ENCODE measurements around the gene MRFAP1. TPM values are rescaled to one million over a fixed set of nuclear protein-coding genes. Genes with fewer than 3 reads are reported as not detected.

The MRFAP1 gene
- polyA plus RNA-seq, 1 donor from 2014 or later, result 322 TPM

DNA sequence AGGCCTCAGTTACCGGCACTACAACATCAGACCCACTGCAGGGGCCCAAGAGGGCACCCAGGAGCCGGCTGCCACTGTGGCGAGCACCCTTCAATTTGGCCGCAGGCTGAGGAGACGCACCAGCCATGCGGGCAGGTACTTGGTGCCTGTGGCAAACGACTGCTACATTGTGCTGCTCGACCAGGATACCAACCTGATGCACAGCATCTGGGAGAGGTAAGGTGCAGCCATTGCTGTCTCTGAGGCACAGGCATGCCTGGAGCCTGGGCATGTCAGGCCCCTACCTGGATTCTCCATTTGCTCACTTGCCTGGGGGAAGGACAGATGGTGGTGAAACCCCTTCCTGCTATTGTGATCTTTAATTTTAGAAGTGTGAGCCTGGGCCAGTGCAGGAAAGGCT lies 35.4 kb upstream of the MRFAP1 start:
- H3K36me3 ChIP-seq (ENCODE audit: insufficient read depth, low read length), result peaks cover 4% of the 10 kb centered on the region
- H3K4me3 ChIP-seq (ENCODE audit: low read length), result no peak overlapping the region
- H4K20me1 ChIP-seq (ENCODE audit: insufficient read depth), result no peaks in the 10 kb centered on the region
- H3K9me2 ChIP-seq (ENCODE audit: insufficient read depth, low read length), result no peaks in the 10 kb centered on the region
- H3F3A ChIP-seq (ENCODE audit: insufficient read depth, low read length, poor library complexity, severe bottlenecking), result no peaks in the 10 kb centered on the region
- H3K9ac ChIP-seq (ENCODE audit: low read length), result no peak overlapping the region
- H3K9me3 ChIP-seq (ENCODE audit: low read length), result peaks cover 7% of the 10 kb centered on the region
- H3K4me2 ChIP-seq (ENCODE audit: low read length), result no peak overlapping the region
- H3K79me2 ChIP-seq (replicated peaks; ENCODE audit: insufficient read depth, low read length), result no peaks in the 10 kb centered on the region
- no peak overlapping the region for H2AFZ ChIP-seq (ENCODE audit: low read depth, low read length)
- TF ChIP-seq, protein P1, sequence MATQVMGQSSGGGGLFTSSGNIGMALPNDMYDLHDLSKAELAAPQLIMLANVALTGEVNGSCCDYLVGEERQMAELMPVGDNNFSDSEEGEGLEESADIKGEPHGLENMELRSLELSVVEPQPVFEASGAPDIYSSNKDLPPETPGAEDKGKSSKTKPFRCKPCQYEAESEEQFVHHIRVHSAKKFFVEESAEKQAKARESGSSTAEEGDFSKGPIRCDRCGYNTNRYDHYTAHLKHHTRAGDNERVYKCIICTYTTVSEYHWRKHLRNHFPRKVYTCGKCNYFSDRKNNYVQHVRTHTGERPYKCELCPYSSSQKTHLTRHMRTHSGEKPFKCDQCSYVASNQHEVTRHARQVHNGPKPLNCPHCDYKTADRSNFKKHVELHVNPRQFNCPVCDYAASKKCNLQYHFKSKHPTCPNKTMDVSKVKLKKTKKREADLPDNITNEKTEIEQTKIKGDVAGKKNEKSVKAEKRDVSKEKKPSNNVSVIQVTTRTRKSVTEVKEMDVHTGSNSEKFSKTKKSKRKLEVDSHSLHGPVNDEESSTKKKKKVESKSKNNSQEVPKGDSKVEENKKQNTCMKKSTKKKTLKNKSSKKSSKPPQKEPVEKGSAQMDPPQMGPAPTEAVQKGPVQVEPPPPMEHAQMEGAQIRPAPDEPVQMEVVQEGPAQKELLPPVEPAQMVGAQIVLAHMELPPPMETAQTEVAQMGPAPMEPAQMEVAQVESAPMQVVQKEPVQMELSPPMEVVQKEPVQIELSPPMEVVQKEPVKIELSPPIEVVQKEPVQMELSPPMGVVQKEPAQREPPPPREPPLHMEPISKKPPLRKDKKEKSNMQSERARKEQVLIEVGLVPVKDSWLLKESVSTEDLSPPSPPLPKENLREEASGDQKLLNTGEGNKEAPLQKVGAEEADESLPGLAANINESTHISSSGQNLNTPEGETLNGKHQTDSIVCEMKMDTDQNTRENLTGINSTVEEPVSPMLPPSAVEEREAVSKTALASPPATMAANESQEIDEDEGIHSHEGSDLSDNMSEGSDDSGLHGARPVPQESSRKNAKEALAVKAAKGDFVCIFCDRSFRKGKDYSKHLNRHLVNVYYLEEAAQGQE (IDR thresholded peaks at IDR 0.05; ENCODE audit: borderline replicate concordance), result no peak
- TF ChIP-seq EP300 (conservative IDR thresholded peaks at IDR 0.05; ENCODE audit: poor library complexity, severe bottlenecking), result no peak
- no peak for TF ChIP-seq EZH2 (IDR thresholded peaks at IDR 0.05; ENCODE audit: borderline replicate concordance, insufficient read depth, low read length, poor library complexity, severe bottlenecking)
- TF ChIP-seq POLR2AphosphoS5 (IDR thresholded peaks at IDR 0.05), result no peak
- TF ChIP-seq SMC3 (conservative IDR thresholded peaks at IDR 0.05; ENCODE audit: poor library complexity), result no peak
- TF ChIP-seq MXI1 (conservative IDR thresholded peaks at IDR 0.05; ENCODE audit: poor library complexity, severe bottlenecking), result no peak
- H3K27me3 ChIP-seq (ENCODE audit: insufficient read depth, low read depth, low read length), result no peaks in the 10 kb centered on the region
- no peak overlapping the region for H3K27ac ChIP-seq (ENCODE audit: low read length)

DNA sequence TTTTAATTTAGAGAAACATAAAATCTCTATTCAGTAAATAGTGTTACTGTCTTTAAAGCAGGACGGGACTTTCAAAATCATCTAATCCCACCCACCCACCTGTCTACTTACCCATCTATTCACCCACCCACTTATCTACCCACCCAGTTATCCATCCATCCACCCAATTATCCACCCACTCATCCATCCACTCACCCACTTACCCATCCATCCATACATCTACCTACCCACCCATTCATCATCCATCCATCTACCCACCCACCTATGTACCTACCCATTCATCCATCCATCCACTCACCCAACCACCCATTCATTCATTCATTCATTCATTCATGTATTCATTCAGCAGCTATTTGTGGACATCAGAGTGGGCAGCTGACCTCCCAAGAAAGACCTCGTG lies 34.9 kb upstream of the MRFAP1 start:
- H2AFZ ChIP-seq (ENCODE audit: low read depth, low read length), result no peak overlapping the region
- H3K4me2 ChIP-seq (ENCODE audit: low read length), result no peak overlapping the region
- H3K36me3 ChIP-seq (ENCODE audit: insufficient read depth, low read length), result peaks cover 4% of the 10 kb centered on the region
- no peaks in the 10 kb centered on the region for H3K79me2 ChIP-seq (replicated peaks; ENCODE audit: insufficient read depth, low read length)
- no peaks in the 10 kb centered on the region for H3F3A ChIP-seq (ENCODE audit: insufficient read depth, low read length, poor library complexity, severe bottlenecking)
- TF ChIP-seq EZH2 (IDR thresholded peaks at IDR 0.05; ENCODE audit: borderline replicate concordance, insufficient read depth, low read length, poor library complexity, severe bottlenecking), result no peak
- no peak for TF ChIP-seq POLR2AphosphoS5 (IDR thresholded peaks at IDR 0.05)
- no peak for TF ChIP-seq MXI1 (conservative IDR thresholded peaks at IDR 0.05; ENCODE audit: poor library complexity, severe bottlenecking)
- TF ChIP-seq SMC3 (conservative IDR thresholded peaks at IDR 0.05; ENCODE audit: poor library complexity), result no peak
- no peak for TF ChIP-seq RAD21 (conservative IDR thresholded peaks at IDR 0.05)
- TF ChIP-seq, protein P1 (IDR thresholded peaks at IDR 0.05; ENCODE audit: borderline replicate concordance), result no peak
- TF ChIP-seq EP300 (conservative IDR thresholded peaks at IDR 0.05; ENCODE audit: poor library complexity, severe bottlenecking), result no peak
- TF ChIP-seq, protein P2, sequence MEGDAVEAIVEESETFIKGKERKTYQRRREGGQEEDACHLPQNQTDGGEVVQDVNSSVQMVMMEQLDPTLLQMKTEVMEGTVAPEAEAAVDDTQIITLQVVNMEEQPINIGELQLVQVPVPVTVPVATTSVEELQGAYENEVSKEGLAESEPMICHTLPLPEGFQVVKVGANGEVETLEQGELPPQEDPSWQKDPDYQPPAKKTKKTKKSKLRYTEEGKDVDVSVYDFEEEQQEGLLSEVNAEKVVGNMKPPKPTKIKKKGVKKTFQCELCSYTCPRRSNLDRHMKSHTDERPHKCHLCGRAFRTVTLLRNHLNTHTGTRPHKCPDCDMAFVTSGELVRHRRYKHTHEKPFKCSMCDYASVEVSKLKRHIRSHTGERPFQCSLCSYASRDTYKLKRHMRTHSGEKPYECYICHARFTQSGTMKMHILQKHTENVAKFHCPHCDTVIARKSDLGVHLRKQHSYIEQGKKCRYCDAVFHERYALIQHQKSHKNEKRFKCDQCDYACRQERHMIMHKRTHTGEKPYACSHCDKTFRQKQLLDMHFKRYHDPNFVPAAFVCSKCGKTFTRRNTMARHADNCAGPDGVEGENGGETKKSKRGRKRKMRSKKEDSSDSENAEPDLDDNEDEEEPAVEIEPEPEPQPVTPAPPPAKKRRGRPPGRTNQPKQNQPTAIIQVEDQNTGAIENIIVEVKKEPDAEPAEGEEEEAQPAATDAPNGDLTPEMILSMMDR (IDR thresholded peaks at IDR 0.05; ENCODE audit: poor library complexity, severe bottlenecking), result no peak
- H3K4me3 ChIP-seq (ENCODE audit: low read length), result no peak overlapping the region
- no peaks in the 10 kb centered on the region for H4K20me1 ChIP-seq (ENCODE audit: insufficient read depth)
- no peak overlapping the region for H3K27ac ChIP-seq (ENCODE audit: low read length)
- no peak overlapping the region for H3K9ac ChIP-seq (ENCODE audit: low read length)
- no peaks in the 10 kb centered on the region for H3K9me2 ChIP-seq (ENCODE audit: insufficient read depth, low read length)
- H3K27me3 ChIP-seq (ENCODE audit: insufficient read depth, low read depth, low read length), result no peaks in the 10 kb centered on the region
- peaks cover 7% of the 10 kb centered on the region for H3K9me3 ChIP-seq (ENCODE audit: low read length)

Measured in neural cell (in vitro differentiated cells).